ENCODE measurements around the gene LAMA2.

The LAMA2 gene

DNA sequence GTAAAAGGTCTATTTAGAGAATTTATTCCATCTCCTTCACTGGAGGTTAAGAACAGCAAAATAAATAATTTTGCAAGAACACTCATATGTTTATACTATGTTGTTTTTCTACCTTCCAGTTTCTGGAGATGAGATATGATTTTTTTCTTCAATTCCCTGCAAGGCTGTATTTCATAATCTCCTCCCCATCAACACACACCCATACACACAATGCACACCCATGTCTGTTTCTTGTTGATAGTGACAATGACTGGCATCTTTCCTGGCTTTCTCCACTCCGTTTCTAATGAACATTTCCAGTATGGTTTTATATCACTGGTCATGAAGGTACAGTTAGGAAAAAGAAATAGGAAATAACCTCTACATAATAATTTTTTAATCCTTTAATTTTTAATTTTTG, 624.9 kb downstream of the LAMA2 start:
- in situ Hi-C loops (cut with MboI; ENCODE audit: low pct_unique_long_range_greater_than_20kb, low sequenced_read_pairs): no loop called here
- no peak for DNase-seq

DNA sequence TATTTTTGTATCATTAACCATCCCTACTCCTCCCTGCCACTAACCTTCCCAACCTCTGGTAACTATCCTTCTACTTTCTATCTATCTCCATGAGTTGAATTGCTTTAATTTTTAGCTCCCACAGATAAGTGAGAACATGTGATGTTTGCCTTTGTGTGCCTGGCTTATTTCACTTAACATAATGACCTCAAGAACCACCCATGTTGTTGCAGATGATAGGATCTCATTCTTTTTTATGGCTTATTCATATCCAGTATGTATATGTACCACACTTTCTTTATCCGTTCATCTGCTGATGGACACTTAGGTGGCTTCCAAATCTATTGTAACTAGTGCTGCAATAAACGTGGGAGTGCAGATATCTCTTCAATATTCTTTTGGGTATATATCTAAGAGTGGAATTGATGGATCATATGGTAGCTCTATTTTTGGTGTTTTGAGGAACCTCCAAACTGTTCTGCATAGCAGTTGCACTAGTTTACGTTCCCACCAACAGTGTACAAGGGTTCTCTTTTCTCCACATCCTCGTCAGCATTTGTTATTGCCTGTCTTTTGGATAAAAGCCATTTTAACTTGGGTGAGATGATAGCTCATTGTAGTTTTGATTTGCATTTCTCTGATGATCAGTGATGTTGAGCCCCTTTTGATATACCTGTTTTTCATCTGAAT, 625.7 kb downstream of the LAMA2 start:
- in situ Hi-C loops (cut with MboI; ENCODE audit: low pct_unique_long_range_greater_than_20kb, low sequenced_read_pairs): no loop called here
- DNase-seq: no peak

DNA sequence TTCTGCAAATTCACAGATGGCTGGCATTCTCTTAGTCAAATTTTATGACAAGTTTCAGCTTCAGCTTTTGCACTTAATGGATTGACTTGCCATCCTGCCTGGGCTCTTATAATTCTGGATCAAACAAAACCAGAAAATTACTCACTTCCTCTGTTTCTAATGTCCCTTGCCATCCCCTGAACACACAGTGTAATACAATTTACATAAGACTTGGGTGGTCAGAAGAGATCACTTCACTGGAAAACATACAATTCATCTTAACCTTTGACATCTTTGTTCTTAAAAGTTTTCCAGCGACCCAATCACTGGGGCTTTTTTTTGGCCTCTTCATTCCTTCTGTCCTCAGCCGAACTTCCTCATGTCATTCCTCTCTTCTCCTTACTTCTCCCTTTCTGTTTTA, 628.0 kb downstream of the LAMA2 start:
- in situ Hi-C loops (cut with MboI; ENCODE audit: low pct_unique_long_range_greater_than_20kb, low sequenced_read_pairs): no loop called here
- DNase-seq: peak; percentile 9

DNA sequence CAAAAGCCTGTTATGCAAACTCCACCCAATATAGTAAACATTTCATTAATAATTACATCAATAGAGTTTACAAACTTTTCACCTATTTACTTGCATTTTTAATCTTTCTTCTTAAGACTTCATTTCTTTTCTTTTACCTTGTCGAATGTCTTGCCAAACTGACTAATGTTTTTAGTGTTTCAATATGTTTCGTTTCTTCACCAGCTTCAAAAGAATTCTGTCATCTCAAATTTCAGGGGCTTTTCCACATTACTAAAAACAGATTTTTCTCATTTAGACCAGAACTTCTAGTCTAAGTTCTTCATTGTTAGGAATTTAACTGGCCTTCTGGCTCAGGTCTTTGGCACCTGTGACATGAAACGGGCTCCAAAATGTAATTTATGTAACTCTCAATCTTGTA, 630.5 kb downstream of the LAMA2 start:
- DNase-seq: no peak
- in situ Hi-C loops (cut with MboI; ENCODE audit: low pct_unique_long_range_greater_than_20kb, low sequenced_read_pairs): no loop called here

DNA sequence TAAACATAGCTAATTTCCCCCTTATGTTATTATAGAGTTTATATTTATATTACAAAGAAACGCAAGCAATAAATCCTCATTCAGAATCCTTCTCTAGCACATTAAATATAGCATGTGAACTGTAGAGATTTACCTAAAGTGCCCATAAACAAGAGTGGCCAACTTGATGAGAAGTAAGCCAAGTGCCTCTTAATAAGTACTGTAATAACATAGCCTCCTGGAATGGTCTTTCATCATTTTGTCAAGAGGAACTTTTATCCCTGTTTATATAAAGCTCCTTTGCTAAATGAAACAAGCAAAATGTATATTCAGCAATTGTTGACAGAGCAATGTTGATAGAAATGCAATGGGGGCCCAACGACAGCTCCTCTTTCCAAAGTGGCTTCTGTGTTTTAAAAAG, 632.1 kb downstream of the LAMA2 start:
- in situ Hi-C loops (cut with MboI; ENCODE audit: low pct_unique_long_range_greater_than_20kb, low sequenced_read_pairs): no loop called here
- no peak for DNase-seq

DNA sequence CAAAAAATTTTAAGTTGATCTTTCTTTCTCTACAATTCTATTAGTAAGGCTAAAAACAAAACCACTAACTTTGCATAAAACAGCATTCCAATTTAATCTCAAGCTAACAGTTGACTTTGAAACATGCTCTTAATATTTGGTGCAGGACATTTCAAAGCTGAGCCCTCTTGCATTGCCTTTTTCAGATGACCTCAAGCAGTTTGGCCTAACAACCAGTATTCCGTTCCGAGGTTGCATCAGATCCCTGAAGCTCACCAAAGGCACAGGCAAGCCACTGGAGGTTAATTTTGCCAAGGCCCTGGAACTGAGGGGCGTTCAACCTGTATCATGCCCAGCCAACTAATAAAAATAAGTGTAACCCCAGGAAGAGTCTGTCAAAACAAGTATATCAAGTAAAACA, 633.1 kb downstream of the LAMA2 start:
- in situ Hi-C loops (cut with MboI; ENCODE audit: low pct_unique_long_range_greater_than_20kb, low sequenced_read_pairs): no loop called here
- no peak for DNase-seq

DNA sequence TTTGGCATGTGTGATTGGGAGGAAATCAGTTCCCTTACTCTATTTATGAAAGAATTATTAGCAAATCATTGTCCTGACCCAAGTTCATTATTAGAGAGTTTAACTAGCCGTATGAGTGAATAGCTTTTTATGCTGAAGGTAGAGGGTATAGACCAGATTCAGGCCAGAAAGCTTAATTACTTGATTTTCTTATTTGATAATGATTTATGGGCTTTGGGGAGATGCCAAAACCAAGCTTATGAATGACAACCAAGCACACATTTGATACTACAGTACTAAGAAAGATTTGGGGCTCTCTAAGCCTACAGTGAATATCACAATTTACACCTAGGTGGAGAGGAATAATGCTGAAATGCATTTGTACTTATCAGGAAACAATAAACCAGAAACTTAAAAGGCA, 633.8 kb downstream of the LAMA2 start:
- DNase-seq: no peak
- in situ Hi-C loops (cut with MboI; ENCODE audit: low pct_unique_long_range_greater_than_20kb, low sequenced_read_pairs): no loop called here

DNA sequence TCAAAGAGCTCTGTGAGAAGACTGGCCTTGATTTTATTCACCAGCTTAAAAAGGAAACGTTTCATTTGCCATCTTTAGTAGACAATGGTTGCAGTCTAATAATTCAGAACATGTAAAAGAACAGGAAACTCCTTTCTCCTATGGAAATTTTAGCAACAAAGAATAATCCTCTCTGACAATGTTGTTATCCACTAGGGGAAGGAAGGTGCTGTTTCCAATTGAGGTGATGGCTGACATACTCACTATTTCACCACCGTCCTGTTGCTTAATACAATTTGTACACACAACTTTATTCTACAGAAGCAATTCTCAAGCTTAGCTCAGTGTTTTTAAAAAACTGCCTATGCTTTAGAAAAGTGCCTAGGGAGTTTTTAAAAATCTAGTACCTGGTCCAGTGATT, 634.4 kb downstream of the LAMA2 start:
- DNase-seq: no peak
- in situ Hi-C loops (cut with MboI; ENCODE audit: low pct_unique_long_range_greater_than_20kb, low sequenced_read_pairs): no loop called here

DNA sequence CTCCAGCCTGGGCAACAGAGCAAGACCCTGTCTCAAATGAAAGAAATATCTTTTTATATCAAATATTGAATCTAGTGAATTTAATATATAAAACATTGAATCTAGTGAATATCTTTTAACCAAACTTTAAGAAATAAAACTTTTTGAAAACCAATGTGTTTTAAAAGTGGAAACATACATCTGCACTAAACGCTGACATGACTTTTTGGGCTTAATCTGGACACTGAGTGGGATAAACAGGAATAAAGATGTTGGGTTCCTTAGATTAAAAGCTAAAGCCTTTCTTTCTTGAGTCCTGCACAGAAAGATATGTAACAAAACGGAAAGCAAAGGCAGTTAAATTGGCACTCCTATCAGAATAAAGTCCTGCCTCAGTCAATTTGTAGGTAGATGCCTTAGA, 636.8 kb downstream of the LAMA2 start:
- DNase-seq: no peak
- in situ Hi-C loops (cut with MboI; ENCODE audit: low pct_unique_long_range_greater_than_20kb, low sequenced_read_pairs): no loop called here

DNA sequence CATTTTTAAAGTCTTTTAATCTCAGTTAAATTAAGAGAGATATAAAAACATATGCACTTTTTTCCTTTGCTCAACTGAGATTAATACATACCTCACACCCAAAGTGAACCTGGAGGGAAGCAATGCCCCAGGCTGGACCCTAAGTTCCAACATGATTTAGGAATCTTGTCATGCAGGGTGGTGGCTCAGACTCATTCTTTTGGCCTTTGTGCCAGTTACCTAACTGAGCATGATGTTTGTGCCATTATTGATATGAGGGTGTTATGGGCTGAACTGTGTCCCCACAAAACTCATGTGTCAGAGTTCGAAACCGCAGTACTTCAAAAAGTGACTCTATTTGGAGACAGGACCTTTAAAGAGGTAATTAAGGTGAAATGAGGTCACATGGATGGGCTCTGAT, 639.0 kb downstream of the LAMA2 start:
- in situ Hi-C loops (cut with MboI; ENCODE audit: low pct_unique_long_range_greater_than_20kb, low sequenced_read_pairs): no loop called here
- DNase-seq: no peak

DNA sequence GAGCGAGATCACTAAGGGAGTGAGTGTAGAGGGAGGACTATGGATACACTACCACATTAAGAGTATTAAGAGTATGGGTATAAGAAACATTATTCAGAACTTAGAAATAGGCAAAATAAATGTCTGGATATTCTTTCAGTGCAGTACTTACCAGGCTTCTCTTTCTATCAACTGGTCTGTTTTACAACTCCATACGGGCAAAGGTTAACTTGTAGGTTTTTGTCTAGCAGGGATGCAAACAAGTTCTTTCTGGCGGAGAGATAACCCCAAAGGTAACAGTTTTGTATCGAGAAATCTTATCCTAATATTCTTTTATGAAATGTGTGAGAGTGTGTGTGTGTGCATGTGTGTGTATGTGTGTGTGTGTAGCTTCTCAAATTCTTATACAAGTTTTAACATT, 640.9 kb downstream of the LAMA2 start:
- in situ Hi-C loops (cut with MboI; ENCODE audit: low pct_unique_long_range_greater_than_20kb, low sequenced_read_pairs): no loop called here
- DNase-seq: no peak

DNA sequence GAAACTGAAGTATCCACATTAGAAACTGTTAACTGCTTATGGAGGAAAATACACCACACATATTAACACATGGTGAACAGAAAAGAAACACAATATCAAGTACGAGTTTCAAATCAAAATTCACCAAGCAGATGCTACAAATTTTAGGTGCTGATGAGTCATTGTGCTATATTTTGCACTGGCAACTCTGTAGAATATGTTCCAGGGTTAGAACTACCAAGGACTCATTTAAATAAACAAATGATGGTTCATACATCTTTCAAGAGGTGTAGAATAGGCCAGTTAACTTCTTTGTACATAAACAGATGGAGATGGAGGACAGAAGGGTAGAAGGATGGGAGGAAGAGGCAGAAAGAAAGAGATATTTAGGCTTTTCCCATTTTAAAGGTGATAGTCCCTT, 642.1 kb downstream of the LAMA2 start:
- in situ Hi-C loops (cut with MboI; ENCODE audit: low pct_unique_long_range_greater_than_20kb, low sequenced_read_pairs): no loop called here

DNA sequence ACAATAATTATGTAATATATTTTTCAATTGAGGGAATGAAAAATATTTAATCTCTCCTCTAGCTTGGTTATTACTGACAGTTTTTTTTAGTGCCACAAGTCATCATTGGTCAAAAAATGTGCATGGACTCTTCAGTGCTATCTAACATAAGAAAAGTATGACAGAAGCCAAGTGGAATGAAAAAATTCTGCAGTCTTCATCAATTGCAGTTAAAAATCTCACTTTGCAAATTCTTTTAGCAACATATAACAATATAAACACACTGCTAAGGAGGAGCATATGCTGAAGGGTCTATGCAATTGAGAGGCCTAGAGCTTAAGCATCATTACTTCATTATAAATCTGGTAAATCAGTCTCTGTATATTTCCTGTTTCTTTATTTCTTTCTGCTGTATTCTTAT, 652.0 kb downstream of the LAMA2 start:
- DNase-seq: no peak
- in situ Hi-C loops (cut with MboI; ENCODE audit: low pct_unique_long_range_greater_than_20kb, low sequenced_read_pairs): no loop called here

More for the DNA sequence above, 642.1 kb downstream of the LAMA2 start:
- no peak for DNase-seq

DNA sequence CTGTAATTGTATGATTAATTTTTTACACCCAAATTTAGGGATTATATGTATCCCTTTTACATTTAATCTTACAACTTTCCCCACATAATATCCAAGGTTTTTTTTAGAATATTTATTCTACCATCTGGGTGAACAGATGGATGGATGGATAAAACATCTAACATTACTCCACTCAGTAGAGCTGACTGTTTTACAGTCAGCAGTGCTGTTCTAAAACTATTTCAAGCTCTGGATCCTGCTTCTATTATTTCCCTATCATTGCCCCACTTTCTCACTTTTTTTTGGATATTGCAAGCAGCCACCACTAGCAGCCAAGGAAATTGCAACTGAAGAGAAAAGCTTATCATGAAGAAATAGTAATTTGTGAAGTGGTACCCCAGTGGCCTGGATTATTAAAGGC, 653.3 kb downstream of the LAMA2 start:
- no peak for DNase-seq
- in situ Hi-C loops (cut with MboI; ENCODE audit: low pct_unique_long_range_greater_than_20kb, low sequenced_read_pairs): no loop called here

DNA sequence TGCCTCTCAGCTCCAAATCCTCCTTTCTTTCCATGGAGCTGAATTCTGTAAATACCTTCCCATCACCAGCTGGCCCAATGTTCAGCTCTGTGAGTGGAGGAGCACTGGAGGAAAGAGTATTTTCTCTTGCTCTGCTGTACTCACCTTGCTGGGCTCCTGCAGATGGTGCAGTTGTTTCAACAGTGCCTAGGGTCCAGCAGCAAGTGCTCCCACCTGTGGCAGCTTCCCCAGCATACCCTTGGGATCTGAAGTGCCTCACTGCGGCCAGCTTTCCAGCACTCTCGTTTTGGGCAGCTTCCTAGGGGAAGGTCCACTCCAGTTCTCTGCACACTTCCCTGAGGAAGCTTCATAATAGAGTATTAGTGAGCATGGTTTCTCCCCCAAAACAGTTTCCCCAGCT, 656.1 kb downstream of the LAMA2 start:
- in situ Hi-C loops (cut with MboI; ENCODE audit: low pct_unique_long_range_greater_than_20kb, low sequenced_read_pairs): no loop called here
- DNase-seq: no peak

DNA sequence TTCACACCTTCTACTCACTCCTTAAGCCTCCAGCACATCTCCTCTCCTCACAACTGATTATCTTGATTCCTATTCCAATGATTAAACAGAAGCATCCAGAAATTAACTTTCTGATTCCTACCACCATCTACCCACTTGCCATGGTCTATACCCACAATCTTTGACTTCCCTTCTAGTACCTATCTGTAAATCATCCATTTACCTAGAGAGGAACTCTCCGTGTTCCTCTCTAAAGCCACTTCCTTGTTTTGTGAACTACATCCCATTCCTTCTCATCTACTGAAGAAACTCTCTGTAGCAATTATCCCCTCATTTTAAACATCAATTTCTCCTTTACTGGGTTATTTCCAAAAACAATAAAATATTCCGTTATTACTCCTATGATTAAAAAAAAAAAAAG, 659.8 kb downstream of the LAMA2 start:
- DNase-seq: peak; percentile 23
- in situ Hi-C loops (cut with MboI; ENCODE audit: low pct_unique_long_range_greater_than_20kb, low sequenced_read_pairs): no loop called here

DNA sequence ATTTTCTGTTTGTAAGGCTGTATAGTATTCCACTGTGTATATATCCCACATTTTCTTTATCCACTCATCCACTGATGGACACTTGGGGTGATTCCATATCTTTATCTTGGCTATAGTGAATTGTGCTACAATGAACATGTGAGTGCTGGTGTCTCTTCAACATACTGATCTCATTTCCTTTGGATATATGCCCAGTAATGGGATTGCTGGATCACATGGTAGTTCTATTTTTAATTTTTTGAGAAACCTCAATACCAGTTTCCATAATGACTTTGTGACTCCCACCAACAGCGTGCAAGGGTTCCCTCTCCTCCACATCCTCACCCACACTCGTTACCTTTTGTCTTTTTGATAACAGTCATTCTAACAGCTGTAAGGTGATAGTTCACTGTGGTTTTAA, 661.0 kb downstream of the LAMA2 start:
- DNase-seq: no peak
- in situ Hi-C loops (cut with MboI; ENCODE audit: low pct_unique_long_range_greater_than_20kb, low sequenced_read_pairs): no loop called here

DNA sequence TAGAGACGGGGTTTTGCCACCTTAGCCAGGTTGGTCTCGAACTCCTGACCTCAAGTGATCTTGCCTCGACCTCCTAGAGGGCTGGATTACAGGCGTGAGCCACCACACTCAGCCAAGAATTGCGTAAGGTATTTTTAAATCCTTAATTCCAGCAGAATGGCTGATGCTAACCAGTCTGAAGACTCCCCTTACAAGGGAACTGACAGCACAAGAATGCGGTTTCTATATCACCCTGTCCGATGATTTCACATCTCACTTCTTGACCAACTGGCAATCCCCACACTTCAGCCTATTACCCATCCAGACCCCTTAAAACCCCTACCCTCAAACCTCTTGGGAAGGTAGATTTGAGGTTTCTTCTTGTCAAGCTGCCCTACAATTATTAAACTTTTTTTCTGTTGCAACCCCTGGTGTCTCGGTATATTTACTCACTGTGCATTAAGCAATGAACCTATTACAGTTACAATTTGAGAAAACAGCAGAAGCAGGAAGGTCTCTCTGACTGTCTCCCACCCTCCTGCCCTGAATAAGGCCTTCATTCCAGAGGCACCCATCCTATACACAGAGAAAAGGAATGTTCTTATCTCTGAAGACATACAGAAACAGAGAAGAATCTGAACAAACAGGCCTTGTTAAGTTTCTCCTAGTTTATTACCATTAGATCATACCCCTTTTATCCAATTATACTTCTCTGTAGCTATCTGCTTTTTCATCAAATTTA, 662.1 kb downstream of the LAMA2 start:
- no peak for DNase-seq
- in situ Hi-C loops (cut with MboI; ENCODE audit: low pct_unique_long_range_greater_than_20kb, low sequenced_read_pairs): no loop called here

DNA sequence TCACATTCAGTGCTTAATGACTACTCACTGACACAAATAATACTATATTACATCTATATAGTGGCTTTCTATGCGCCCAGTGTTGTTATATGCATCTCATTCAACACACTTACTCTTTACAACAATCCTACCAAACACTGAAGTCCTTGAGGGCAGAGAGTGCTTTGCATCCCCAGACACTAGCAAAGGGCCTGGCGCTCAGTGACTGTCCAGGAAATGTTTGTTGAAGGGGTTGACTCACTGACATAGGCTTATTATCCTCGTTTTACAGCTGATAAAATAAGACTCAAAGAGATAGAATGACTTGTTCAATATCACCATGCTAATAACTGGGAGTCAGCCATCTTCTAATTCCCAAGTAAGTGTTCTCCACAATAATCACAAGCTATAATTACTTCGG, 663.8 kb downstream of the LAMA2 start:
- in situ Hi-C loops (cut with MboI; ENCODE audit: low pct_unique_long_range_greater_than_20kb, low sequenced_read_pairs): no loop called here
- DNase-seq: no peak

DNA sequence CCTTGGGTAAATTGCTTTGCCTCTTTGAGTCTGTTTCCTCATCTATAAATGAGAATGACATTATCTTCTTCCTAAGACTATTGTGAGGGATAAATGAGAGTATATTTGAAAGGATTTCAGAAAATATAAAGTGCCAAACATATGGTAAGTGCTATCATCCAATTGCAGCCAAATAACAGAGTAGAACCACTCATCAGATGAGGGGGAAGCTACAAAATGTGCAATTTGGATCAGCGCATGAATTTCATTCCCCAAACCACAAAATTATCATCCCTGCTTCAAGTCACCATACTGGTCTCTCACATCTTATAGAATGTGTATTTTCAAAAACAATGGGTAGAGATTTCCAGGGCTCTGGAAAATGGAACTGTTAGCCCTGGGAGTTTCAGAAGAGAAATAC, 668.5 kb downstream of the LAMA2 start:
- no peak for DNase-seq
- in situ Hi-C loops (cut with MboI; ENCODE audit: low pct_unique_long_range_greater_than_20kb, low sequenced_read_pairs): no loop called here

DNA sequence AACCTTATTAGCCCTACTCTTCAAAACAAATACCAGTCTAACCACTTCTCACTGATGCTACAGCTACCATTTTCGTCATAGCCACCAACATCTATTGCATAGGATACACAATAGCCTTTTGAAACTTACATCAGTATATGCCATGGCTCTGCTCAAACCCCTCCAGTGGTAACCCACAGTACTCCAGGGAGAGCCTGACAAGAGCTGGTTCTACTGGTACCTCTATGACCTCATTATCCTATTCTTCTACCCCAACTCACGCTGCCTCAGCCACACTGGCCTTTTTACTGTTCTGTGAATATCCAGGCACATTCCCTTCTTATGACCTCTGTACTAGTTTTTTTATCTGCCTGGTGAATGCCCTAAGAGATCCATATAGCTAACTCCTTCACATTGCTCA, 669.5 kb downstream of the LAMA2 start:
- DNase-seq: no peak
- in situ Hi-C loops (cut with MboI; ENCODE audit: low pct_unique_long_range_greater_than_20kb, low sequenced_read_pairs): no loop called here
